DMS 273 (cell line): ENCODE measurements around the gene COMMD6.

ENCODE experiments used
- DNase-seq: peaks from one replicate; lab custom pipeline; 2025; ENCODE audit not compliant: unreplicated experiment; lab: John Stamatoyannopoulos, UW

The COMMD6 gene

GRCh38 chr13:75530549-75530961, 7.1 kb downstream of the COMMD6 start:
- no peak for DNase-seq

DNA sequence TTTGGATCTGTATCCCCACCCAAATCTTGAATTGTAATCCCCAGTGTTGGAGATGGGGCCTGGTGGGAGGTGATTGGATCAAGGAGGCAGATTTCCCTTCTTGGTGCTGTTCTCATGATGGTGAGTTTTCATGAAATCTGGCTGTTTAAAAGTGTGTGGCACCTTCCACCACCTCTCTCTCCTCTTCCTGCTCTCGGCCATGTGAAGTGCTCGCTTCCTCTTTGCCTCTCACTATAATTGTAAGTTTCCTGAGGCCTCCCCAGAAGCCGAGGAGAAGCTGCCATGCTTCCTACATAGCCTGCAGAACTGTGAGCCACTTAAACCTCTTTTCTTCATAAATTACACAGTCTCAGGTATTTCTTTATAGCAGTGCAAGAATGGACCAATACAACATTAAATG, 15.7 kb downstream of the COMMD6 start:
- DNase-seq, result no peak

- no peak for DNase-seq
Measured at GRCh38 chr13:75518439-75519088, 19.1 kb downstream of the COMMD6 start.

DNA sequence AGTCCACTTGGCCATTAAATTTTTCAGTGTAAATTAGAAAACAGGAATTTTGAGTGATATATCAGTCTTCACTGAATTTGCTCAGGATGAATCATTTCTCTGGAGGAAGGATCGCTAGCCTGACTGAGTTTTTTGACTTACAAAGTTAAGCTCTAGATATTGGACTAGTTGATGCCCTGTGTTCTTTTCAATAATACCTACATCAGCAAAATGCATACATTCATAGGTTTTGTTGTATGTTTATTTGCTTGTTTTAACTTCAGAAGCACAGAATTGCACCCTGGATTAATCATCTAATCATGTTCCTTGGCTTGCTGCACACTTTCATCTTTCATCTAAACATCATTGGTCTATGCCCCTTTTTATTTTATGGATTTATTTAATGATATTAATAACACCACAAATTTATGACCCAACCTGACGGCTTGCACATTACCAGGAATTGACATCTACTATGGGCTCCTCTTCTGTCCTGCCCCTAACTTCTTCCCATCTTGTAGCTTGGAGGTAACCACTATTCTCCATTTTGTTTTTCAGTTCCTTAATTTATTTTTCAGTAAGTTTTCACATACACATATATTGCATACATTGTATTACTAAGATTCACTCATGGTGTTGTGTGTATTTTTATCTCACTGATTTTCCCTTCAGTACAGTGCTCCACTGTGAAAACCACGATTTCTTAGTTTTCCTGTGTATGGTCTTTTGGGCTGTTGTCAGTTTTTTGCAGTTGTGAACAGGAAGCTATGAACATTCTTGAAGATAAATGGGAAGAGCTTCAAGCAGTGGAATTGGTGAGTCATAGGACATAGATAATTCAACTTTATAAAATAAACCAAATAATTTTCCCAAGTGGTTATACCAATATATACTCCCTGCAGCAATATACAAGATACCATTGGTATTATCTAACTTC, 23.3 kb downstream of the COMMD6 start:
- no peak for DNase-seq

- no peak for DNase-seq
Measured at GRCh38 chr13:75513271-75513670, 24.4 kb downstream of the COMMD6 start.

- DNase-seq, result no peak
Measured at GRCh38 chr13:75512253-75512652, 25.4 kb downstream of the COMMD6 start.

GRCh38 chr13:75511051-75511625, 26.5 kb downstream of the COMMD6 start:
- no peak for DNase-seq

DNA sequence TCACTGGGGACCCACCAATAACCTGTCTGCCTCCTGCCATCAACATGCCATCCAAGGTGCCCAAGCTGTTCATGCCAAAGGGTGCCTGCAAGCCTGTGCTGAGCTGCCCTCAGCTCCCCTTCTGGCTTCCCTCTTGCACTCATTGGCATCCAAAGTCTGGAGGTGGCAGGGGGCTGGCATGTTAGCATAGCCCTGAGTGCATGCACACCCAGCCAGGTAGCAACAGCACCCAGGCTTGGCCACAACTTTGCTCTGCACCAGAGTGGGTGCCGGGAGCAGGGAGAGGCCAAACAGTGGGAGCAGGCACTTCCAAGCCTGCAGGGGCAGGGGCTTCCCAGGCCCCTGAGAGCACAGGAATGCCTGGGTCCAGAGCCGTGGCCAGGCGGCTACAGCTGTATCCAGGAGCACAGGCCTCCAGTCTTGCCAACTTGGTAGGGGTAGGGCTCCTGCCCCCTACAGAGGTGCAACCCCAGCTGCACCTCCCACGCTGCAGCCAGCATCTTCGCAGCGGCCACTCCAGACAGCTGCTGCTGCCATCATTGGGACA, 29.6 kb downstream of the COMMD6 start:
- DNase-seq, result no peak

DNA sequence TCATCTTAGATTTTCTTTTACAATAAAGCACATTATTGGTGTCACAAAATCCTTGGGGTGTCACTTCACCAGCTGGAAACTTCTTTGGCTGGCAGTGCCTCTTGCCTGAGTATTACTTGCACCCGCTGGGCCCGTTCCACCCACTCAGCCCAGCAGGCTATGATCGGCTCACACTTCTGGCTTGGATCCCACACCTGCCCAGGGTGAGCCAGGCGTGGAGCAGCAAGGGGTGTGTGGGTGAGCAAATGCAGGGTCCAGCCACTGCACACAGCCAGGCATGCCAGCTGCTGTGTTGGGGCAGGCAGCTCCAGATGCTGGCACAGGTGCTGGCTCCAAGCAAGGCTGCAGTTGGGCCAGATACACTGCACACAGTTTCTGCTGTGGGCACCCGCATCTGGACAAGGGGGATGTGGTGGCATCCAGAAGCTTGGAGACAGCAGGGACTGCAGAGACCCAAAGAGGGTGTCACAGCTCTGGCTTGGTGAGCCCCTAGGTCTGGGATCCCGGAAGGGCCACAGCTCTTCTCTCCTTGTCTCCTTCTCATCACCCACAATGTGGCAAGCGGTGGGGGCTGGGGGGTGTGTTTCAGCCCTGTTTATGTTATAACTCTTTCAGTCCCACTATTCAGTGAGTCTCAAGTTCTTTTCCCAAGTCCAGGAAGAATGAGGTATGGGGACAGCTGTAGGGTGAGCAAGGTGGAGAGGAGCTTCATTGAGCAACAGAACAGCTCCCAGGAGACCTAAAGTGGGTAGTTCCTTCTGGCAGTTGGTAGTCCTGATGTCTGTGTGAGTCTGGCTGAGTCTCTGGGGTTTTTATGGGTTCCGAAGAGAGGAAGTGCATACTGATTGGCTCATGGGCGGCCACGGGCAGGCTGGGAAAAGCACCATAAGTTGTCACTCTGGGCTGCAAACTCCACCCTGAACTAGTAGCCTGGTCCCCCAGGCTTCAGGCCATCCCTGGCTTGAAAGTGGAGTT, 30.3 kb downstream of the COMMD6 start:
- DNase-seq, result peak; percentile 56

DNA sequence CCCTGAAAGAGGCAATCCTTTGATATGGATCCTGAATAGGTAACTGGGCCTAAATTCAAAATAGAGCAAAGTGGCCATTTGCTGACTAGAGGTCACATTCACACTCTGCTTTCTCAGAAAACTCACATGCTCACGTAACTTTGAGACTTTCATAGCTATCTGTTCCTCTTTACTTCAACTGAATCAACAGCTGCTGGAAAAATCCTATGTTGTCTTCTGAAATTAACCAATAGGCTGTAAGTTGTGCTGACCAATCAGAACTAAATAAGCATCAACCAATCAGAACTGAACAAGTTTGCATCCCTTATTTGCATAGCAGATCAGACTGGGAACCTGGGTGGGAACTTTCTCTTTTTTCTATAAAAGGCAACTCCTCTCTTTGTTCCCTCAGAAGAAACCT, 31.6 kb downstream of the COMMD6 start:
- no peak for DNase-seq

DNA sequence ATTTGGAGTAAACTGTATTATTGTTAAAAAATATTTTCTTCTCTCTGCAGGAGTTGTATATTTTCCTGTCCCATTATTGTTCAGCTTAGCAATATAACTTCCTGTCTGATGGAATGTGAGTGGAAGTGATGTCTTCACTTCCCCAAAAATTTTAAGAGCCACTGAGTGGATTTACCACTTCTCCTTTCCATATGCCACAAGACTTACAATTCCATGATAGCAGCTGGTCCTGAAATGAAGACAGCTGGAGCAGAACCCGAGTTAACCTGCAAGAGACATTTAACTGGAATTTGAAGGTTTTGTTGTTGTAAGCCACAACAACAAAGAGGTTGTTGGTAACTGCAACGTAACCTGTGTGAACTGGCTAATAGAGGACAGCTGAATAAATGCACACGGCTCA, 32.3 kb downstream of the COMMD6 start:
- DNase-seq, result peak; percentile 25

GRCh38 chr13:75495938-75496337, 41.7 kb downstream of the COMMD6 start:
- no peak for DNase-seq

DNA sequence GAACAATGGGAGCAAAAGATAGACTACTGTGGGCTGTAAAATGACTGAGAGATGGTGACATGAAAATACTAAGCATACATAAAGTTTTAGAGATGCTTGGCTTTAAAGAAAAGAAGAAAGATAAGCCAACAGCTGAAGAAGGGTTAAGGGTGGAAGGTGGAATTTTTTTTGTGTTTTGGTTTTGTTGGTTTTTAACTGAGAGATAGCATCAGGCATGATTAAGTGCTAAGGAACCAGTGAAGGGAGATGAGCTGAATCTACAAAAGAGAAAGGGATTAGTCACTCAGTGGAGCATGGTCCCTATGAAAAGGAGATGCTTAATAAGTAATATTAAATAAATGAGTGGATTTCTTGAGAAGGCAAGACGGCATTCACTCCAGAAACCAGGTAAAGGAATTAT, 43.1 kb downstream of the COMMD6 start:
- DNase-seq, result no peak

- DNase-seq, result no peak
Measured at GRCh38 chr13:75493156-75493555, 44.5 kb downstream of the COMMD6 start.

- no peak for DNase-seq
Measured at GRCh38 chr13:75492389-75492788, 45.3 kb downstream of the COMMD6 start.

GRCh38 chr13:75491376-75491775, 46.3 kb downstream of the COMMD6 start:
- DNase-seq, result no peak

GRCh38 chr13:75489502-75490263, 48.0 kb downstream of the COMMD6 start:
- DNase-seq, result no peak

GRCh38 chr13:75486146-75487062, 51.2 kb downstream of the COMMD6 start:
- DNase-seq, result no peak
